Neural cell (in vitro differentiated cells): ENCODE results near the gene GOLT1B. TPM values are rescaled to one million over a fixed set of nuclear protein-coding genes. Genes with fewer than 3 reads are reported as not detected.

Source experiments
- H2AFZ ChIP-seq: fragments of 200-600, 300-800 bp; sonication (generic), shearing (Covaris generic); 2 replicates; pipeline ENCODE4 v1.6.0; 2014; ENCODE audit warnings: low read depth, mild to moderate bottlenecking, antibody characterized with exemption, low read length, moderate library complexity
- H3F3A ChIP-seq: fragments of 200-600 bp; shearing (Covaris generic); 2 replicates; pipeline ENCODE4 v1.6.1; 2016; ENCODE audit warnings: mild to moderate bottlenecking, moderate library complexity, mixed read lengths, antibody characterized with exemption, low read length; ENCODE audit not compliant: insufficient read depth, poor library complexity, severe bottlenecking
- H3K27ac ChIP-seq: fragments of 200-600, 300-800 bp; sonication (generic), shearing (Covaris generic); 2 replicates; pipeline ENCODE4 v1.5.1; 2014; ENCODE audit warnings: mild to moderate bottlenecking, low read length, moderate library complexity
- H3K27me3 ChIP-seq: fragments of 300-800, 200-600 bp; sonication (generic), shearing (Covaris generic); 2 replicates; pipeline ENCODE4 v1.6.0; 2014; ENCODE audit warnings: mild to moderate bottlenecking, low read depth, low read length, moderate library complexity; ENCODE audit not compliant: insufficient read depth
- H3K36me3 ChIP-seq: fragments of 300-800, 200-600 bp; sonication (generic), shearing (Covaris generic); 2 replicates; pipeline ENCODE4 v1.5.1; 2014; ENCODE audit warnings: mild to moderate bottlenecking, antibody characterized with exemption, low read length, moderate library complexity; ENCODE audit not compliant: insufficient read depth
- H3K4me2 ChIP-seq: fragments of 300-800, 200-600 bp; sonication (generic), shearing (Covaris generic); 2 replicates; pipeline ENCODE4 v1.6.0; 2014; ENCODE audit warnings: mild to moderate bottlenecking, low read length
- H3K4me3 ChIP-seq: fragments of 300-800, 200-600 bp; sonication (generic), shearing (Covaris generic); 2 replicates; pipeline ENCODE4 v1.5.1; 2014; ENCODE audit warnings: mild to moderate bottlenecking, low read length, moderate library complexity
- H3K79me2 ChIP-seq: fragments of 200-600 bp; shearing (Covaris generic); replicated peaks from 2 replicates; pipeline ENCODE4 v1.6.0; 2014; ENCODE audit warnings: mild to moderate bottlenecking, low read length, moderate library complexity; ENCODE audit not compliant: insufficient read depth
- H3K9ac ChIP-seq: fragments of 300-800, 200-600 bp; sonication (generic), shearing (Covaris generic); 2 replicates; pipeline ENCODE4 v1.6.1; 2016; ENCODE audit warnings: mild to moderate bottlenecking, low read length, mixed read lengths
- H3K9me2 ChIP-seq: fragments of 200-600 bp; shearing (Covaris generic); 2 replicates; pipeline ENCODE4 v1.6.1; 2016; ENCODE audit warnings: mild to moderate bottlenecking, low read length, mixed read lengths; ENCODE audit not compliant: insufficient read depth
- H3K9me3 ChIP-seq: fragments of 200-600, 300-800 bp; sonication (generic), shearing (Covaris generic); 2 replicates; pipeline ENCODE4 v1.6.1; 2016; ENCODE audit warnings: mild to moderate bottlenecking, mixed run types, low read length, moderate library complexity, mixed read lengths
- H4K20me1 ChIP-seq: fragments of 200-600 bp; shearing (Covaris generic); 2 replicates; pipeline ENCODE4 v1.6.1; 2016; ENCODE audit warnings: mild to moderate bottlenecking, mixed run types; ENCODE audit not compliant: insufficient read depth
- CTCF ChIP-seq: fragments of 450-650 bp; IDR thresholded peaks from 2 replicates; pipeline ENCODE4 v1.5.1; 2014; ENCODE audit warnings: antibody characterized with exemption, mild to moderate bottlenecking, moderate library complexity; ENCODE audit not compliant: poor library complexity, severe bottlenecking
- EP300 ChIP-seq: fragments of 450-650 bp; conservative IDR thresholded peaks from 2 replicates; pipeline ENCODE4 v1.6.1; 2014; ENCODE audit warnings: antibody characterized with exemption, mild to moderate bottlenecking, moderate library complexity; ENCODE audit not compliant: poor library complexity, severe bottlenecking
- EZH2 ChIP-seq: fragments of 200-600, 300-800 bp; shearing (Covaris generic), sonication (generic); IDR thresholded peaks from 2 replicates; pipeline ENCODE4 v1.6.1; 2014; ENCODE audit warnings: antibody characterized with exemption, low read length, borderline replicate concordance, mild to moderate bottlenecking; ENCODE audit not compliant: insufficient read depth, poor library complexity, severe bottlenecking
- MXI1 ChIP-seq: fragments of 450-650 bp; conservative IDR thresholded peaks from 2 replicates; pipeline ENCODE4 v1.6.1; 2014; ENCODE audit warnings: antibody characterized with exemption, mild to moderate bottlenecking; ENCODE audit not compliant: poor library complexity, severe bottlenecking
- POLR2AphosphoS5 ChIP-seq: IDR thresholded peaks from 2 replicates; pipeline ENCODE4 v1.6.1; 2012
- RAD21 ChIP-seq: fragments of 450-650 bp; conservative IDR thresholded peaks from 2 replicates; pipeline ENCODE4 v1.6.1; 2014; ENCODE audit warnings: antibody characterized with exemption, mild to moderate bottlenecking, moderate library complexity
- REST ChIP-seq: IDR thresholded peaks from 2 replicates; pipeline ENCODE4 v1.6.1; 2012; ENCODE audit warnings: borderline replicate concordance
- SMC3 ChIP-seq: fragments of 450-650 bp; conservative IDR thresholded peaks from 2 replicates; pipeline ENCODE4 v1.6.1; 2014; ENCODE audit warnings: antibody characterized with exemption, mild to moderate bottlenecking, moderate library complexity; ENCODE audit not compliant: poor library complexity
- TAF1 ChIP-seq: IDR thresholded peaks from 2 replicates; pipeline ENCODE4 v1.6.1; 2012; ENCODE audit warnings: low read depth
- polyA minus RNA-seq: library from RNA; depleted of rRNA, polyadenylated mRNA; stranded (reverse); fragments of >200 nt; gene quantifications from 2 replicates; pipeline ENCODE4 v1.2.3, GENCODE V29; 2014
- polyA plus RNA-seq: library from polyadenylated mRNA; depleted of rRNA; stranded (reverse); fragments of >200 nt; gene quantifications from 2 replicates; pipeline ENCODE4 v1.2.3, GENCODE V29; 2014

GOLT1B gene, protein sequence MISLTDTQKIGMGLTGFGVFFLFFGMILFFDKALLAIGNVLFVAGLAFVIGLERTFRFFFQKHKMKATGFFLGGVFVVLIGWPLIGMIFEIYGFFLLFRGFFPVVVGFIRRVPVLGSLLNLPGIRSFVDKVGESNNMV
- polyA plus RNA-seq = 170 and 203 TPM in 2 replicates
- 84.2 and 95.3 TPM in 2 replicates for polyA minus RNA-seq

DNA sequence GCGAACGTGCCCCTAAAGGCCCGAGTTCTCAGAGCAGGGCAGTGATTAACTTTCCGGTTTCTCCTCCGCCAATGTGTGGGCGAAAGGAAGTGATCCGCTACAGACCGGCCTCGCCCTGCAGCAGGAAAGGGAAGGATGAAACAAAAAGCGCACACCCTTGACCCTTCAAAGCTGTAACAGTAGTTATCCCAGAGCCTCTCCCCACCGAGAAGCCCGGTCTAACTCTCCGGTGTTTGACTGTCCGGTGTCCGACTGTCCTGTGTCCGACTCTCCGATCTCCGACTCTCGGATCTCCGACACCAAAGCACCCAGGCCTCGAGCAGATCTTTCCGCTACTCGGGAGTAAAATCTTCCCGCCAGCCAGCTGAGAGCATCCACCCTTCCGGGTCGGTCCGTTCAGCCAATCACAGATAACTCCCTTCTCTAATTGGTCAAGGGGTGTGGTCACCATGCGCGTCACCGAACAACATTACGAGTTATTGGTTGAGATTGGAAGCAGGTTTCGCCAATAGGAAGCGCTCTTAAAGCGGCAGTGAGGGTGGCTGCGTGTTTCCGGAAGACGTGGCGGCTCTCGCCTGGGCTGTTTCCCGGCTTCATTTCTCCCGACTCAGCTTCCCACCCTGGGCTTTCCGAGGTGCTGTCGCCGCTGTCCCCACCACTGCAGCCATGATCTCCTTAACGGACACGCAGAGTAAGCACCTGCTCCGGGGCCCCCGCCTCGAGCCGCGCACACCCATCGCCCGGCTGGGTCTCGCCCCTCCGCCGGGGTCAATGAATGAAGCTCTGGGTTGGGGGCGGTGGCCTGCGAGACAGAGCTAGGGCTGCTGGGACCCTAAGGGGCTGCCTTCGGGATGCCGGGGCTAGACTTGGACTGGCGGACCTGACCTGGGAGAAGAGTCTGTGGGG is at the start of gene GOLT1B, which contains the start of gene RECQL:
Gene GOLT1B (plus strand): TSS at position 532 of the 906 bp plus-strand sequence. CDS start 135 bp downstream, at position 667.
Gene RECQL (minus strand): TSS at position 378 of the 906 bp plus-strand sequence. CDS start 2,065 bp downstream, outside the sequence.
- peak within 1 kb of the TSS; percentile 84 for H3K27ac ChIP-seq
- peak within 1 kb of the TSS; percentile 88 for H3K4me2 ChIP-seq
- no peaks in the 10 kb centered on the region for H3F3A ChIP-seq
- H3K9me3 ChIP-seq = no peaks in the 10 kb centered on the region
- peak within 1 kb of the TSS; percentile 81 for H3K4me3 ChIP-seq
- H3K9me2 ChIP-seq = no peaks in the 10 kb centered on the region
- H2AFZ ChIP-seq = peak within 1 kb of the TSS; percentile 78
- H3K79me2 ChIP-seq = peaks cover 65% of the 10 kb centered on the region
- no peak for TF ChIP-seq CTCF
- TF ChIP-seq RAD21 = peak; percentile 18
- TF ChIP-seq EZH2 = no peak
- peak; percentile 53 for TF ChIP-seq REST
- no peak for TF ChIP-seq EP300
- TF ChIP-seq MXI1 = peak; percentile 98
- peak; percentile 40 for TF ChIP-seq SMC3
- TF ChIP-seq POLR2AphosphoS5 = peak; percentile 86
- peak; percentile 58 for TF ChIP-seq TAF1
- no peaks in the 10 kb centered on the region for H3K36me3 ChIP-seq
- H3K9ac ChIP-seq = peak within 1 kb of the TSS; percentile 81
- H4K20me1 ChIP-seq = no peaks in the 10 kb centered on the region
- H3K27me3 ChIP-seq = no peaks in the 10 kb centered on the region

DNA sequence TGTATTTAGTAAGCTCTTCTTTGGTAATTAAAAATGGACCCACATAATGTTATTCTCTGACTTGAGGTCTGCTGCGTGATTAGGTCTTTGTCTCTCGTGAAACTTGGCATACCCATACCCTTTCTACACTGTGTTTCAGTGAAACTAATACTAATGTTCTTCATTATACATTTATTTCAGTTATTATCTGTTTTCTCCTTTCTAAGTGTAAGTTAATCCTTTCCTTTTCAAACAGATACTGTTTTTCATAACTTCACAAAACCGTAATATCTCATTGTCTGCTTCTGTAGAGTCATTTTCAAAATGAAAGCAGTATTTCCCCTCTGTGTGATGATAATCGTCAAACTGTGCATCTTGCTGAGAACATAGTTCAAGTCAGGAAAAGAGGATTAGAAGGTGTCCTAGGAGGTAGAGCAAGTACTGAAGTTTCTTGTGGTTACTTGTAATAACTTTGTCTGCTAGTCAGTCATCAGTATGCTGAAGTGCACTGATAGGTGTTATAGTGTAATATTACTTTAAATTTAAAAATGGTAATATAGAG is 48.2 kb upstream of the GOLT1B start:
- no peaks in the 10 kb centered on the region for H3K79me2 ChIP-seq
- H3K36me3 ChIP-seq = no peaks in the 10 kb centered on the region
- no peaks in the 10 kb centered on the region for H3F3A ChIP-seq
- no peak overlapping the region for H3K4me3 ChIP-seq
- no peaks in the 10 kb centered on the region for H3K9me2 ChIP-seq
- no peaks in the 10 kb centered on the region for H4K20me1 ChIP-seq
- H3K9ac ChIP-seq = no peak overlapping the region
- no peak overlapping the region for H3K4me2 ChIP-seq
- no peaks in the 10 kb centered on the region for H3K9me3 ChIP-seq
- H3K27ac ChIP-seq = no peak overlapping the region
- H3K27me3 ChIP-seq = no peaks in the 10 kb centered on the region
- TF ChIP-seq REST = no peak
- no peak for TF ChIP-seq POLR2AphosphoS5
- TF ChIP-seq CTCF = no peak
- TF ChIP-seq EZH2 = no peak
- TF ChIP-seq TAF1 = no peak
- no peak for TF ChIP-seq EP300
- TF ChIP-seq RAD21 = no peak
- TF ChIP-seq MXI1 = no peak
- no peak for TF ChIP-seq SMC3
- no peak overlapping the region for H2AFZ ChIP-seq
